Stimulated activated memory B cell treated with anti-CD40 and anti-IgM and Interleukin-4, amounts not matched to agents 10 μg/mL and 1 μg/mL and 100 μg/mL, for 72 hours (primary cell): ENCODE results near the gene EPN3.

Source experiments
- ATAC-seq: fragments of 150-1000 bp; cut with Tn5 transposase; 2 replicates; pipeline ENCODE4 v1.10.0; 2021
- H3K27ac Mint-ChIP-seq: one replicate; pipeline ENCODE4 v1.8.0; 2022; ENCODE audit warnings: mild to moderate bottlenecking, mixed read lengths
- H3K27me3 Mint-ChIP-seq: one replicate; pipeline ENCODE4 v1.8.0; 2022; ENCODE audit warnings: mixed read lengths
- H3K36me3 Mint-ChIP-seq: one replicate; pipeline ENCODE4 v1.8.0; 2022; ENCODE audit warnings: mixed read lengths
- H3K4me1 Mint-ChIP-seq: one replicate; pipeline ENCODE4 v1.8.0; 2022; ENCODE audit warnings: mixed read lengths
- H3K4me3 Mint-ChIP-seq: one replicate; pipeline ENCODE4 v1.8.0; 2022; ENCODE audit warnings: mild to moderate bottlenecking, moderate library complexity, mixed read lengths
- H3K9me3 Mint-ChIP-seq: one replicate; pipeline ENCODE4 v1.8.0; 2022; ENCODE audit warnings: mixed read lengths

The EPN3 gene

GRCh38 chr17:50560931-50561745 lies 28.6 kb downstream of the EPN3 start:
- H3K27me3 Mint-ChIP-seq = peaks cover 85% of the 10 kb centered on the region

GRCh38 chr17:50561746-50562141 lies 29.2 kb downstream of the EPN3 start:
- ATAC-seq = no peak
- H3K36me3 Mint-ChIP-seq = peaks cover under 1% of the 10 kb centered on the region
- no peaks in the 10 kb centered on the region for H3K9me3 Mint-ChIP-seq
- H3K4me3 Mint-ChIP-seq = no peak overlapping the region
- peaks cover 86% of the 10 kb centered on the region for H3K27me3 Mint-ChIP-seq
- H3K27ac Mint-ChIP-seq = no peak overlapping the region
- H3K4me1 Mint-ChIP-seq = peaks cover 37% of the 10 kb centered on the region

More at GRCh38 chr17:50560931-50561745, 28.6 kb downstream of the EPN3 start:
- Mint-ChIP-seq H3K27ac (no peak overlapping the region), H3K4me3 (peak overlapping the region; percentile 85), H3K4me1 (peaks cover 37% of the 10 kb centered on the region), H3K9me3 (no peaks in the 10 kb centered on the region), H3K36me3 (peaks cover 7% of the 10 kb centered on the region)
- no peak for ATAC-seq

GRCh38 chr17:50562242-50563091 lies 29.9 kb downstream of the EPN3 start:
- ATAC-seq = no peak
- Mint-ChIP-seq H3K9me3 (no peaks in the 10 kb centered on the region), H3K27me3 (peaks cover 86% of the 10 kb centered on the region), H3K4me3 (peak overlapping the region; percentile 3), H3K4me1 (peaks cover 37% of the 10 kb centered on the region), H3K36me3 (no peaks in the 10 kb centered on the region), H3K27ac (no peak overlapping the region)

- Mint-ChIP-seq H3K27ac (no peak overlapping the region), H3K9me3 (no peaks in the 10 kb centered on the region), H3K4me3 (no peak overlapping the region), H3K36me3 (no peaks in the 10 kb centered on the region), H3K27me3 (peaks cover 86% of the 10 kb centered on the region), H3K4me1 (peaks cover 37% of the 10 kb centered on the region)
- ATAC-seq = no peak
Measured at GRCh38 chr17:50563092-50563511, 30.6 kb downstream of the EPN3 start.

DNA sequence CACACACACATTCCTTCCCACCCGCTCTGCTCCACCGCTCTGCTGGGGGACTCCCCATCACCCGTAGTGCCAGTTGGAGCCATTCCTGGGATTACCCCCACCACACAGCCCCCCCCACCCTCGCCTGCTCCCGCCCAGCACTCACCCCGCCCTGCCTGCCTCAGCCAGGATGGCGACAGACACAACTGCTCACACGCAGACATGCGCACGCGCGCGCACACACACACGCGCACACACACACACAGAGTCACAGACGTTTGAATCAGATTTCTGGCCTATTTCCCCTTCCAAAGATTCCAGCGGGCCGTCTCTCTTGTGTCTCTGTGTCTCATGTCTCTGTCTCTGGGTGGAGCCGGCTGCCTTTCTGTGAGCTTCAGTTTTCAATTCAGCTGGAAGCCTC lies 32.4 kb downstream of the EPN3 start:
- Mint-ChIP-seq H3K36me3 (no peaks in the 10 kb centered on the region), H3K27me3 (peaks cover 80% of the 10 kb centered on the region), H3K4me3 (no peak overlapping the region), H3K27ac (no peak overlapping the region), H3K4me1 (peaks cover 19% of the 10 kb centered on the region), H3K9me3 (no peaks in the 10 kb centered on the region)
- ATAC-seq = no peak

GRCh38 chr17:50565402-50566350 lies 33.1 kb downstream of the EPN3 start:
- ATAC-seq = no peak
- Mint-ChIP-seq H3K27me3 (peaks cover 81% of the 10 kb centered on the region), H3K36me3 (no peaks in the 10 kb centered on the region), H3K27ac (no peak overlapping the region), H3K4me1 (peaks cover 14% of the 10 kb centered on the region), H3K9me3 (no peaks in the 10 kb centered on the region), H3K4me3 (no peak overlapping the region)

DNA sequence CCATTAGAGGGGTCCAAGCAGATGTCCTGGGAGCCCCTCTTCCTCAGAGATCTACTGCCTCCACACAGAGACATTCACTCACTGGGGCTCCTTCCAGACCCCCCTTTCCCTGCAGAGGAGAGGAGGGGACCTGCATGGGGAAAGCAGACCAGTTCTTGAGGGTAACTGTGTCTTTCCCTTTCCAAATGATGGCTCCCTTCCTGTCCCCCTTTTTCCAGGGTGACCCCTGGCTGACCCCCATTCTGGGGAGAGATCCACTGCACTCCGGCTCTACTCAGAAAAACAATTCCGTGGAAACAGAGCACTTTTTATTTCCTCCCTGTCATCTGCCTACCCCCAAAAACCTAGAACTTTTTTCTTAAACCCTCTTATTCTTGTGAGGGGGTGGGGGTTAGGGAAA lies 34.4 kb downstream of the EPN3 start:
- no peak for ATAC-seq
- Mint-ChIP-seq H3K36me3 (no peaks in the 10 kb centered on the region), H3K9me3 (no peaks in the 10 kb centered on the region), H3K27ac (no peak overlapping the region), H3K4me3 (no peak overlapping the region), H3K4me1 (peaks cover 14% of the 10 kb centered on the region), H3K27me3 (peaks cover 92% of the 10 kb centered on the region)

- no peak for ATAC-seq
- H3K27ac Mint-ChIP-seq = no peak overlapping the region
Measured at GRCh38 chr17:50568659-50569058, 36.1 kb downstream of the EPN3 start.

GRCh38 chr17:50569592-50569991 lies 37.1 kb downstream of the EPN3 start:
- H3K4me3 Mint-ChIP-seq = no peak overlapping the region
- H3K27ac Mint-ChIP-seq = no peak overlapping the region
- no peak for ATAC-seq
- H3K27me3 Mint-ChIP-seq = peaks cover 86% of the 10 kb centered on the region
- no peaks in the 10 kb centered on the region for H3K36me3 Mint-ChIP-seq
- H3K9me3 Mint-ChIP-seq = no peaks in the 10 kb centered on the region
- H3K4me1 Mint-ChIP-seq = peaks cover 14% of the 10 kb centered on the region

More at GRCh38 chr17:50568659-50569058, 36.1 kb downstream of the EPN3 start:
- Mint-ChIP-seq H3K36me3 (no peaks in the 10 kb centered on the region), H3K9me3 (no peaks in the 10 kb centered on the region), H3K27me3 (peaks cover 90% of the 10 kb centered on the region), H3K4me3 (no peak overlapping the region), H3K4me1 (peaks cover 14% of the 10 kb centered on the region)

- no peak overlapping the region for H3K27ac Mint-ChIP-seq
- H3K9me3 Mint-ChIP-seq = no peaks in the 10 kb centered on the region
- ATAC-seq = no peak
- no peak overlapping the region for H3K4me3 Mint-ChIP-seq
- H3K4me1 Mint-ChIP-seq = peaks cover 10% of the 10 kb centered on the region
- peaks cover 86% of the 10 kb centered on the region for H3K27me3 Mint-ChIP-seq
- H3K36me3 Mint-ChIP-seq = no peaks in the 10 kb centered on the region
Measured at GRCh38 chr17:50570032-50570431, 37.5 kb downstream of the EPN3 start.

- no peaks in the 10 kb centered on the region for H3K9me3 Mint-ChIP-seq
- peaks cover 81% of the 10 kb centered on the region for H3K27me3 Mint-ChIP-seq
- peaks cover 5% of the 10 kb centered on the region for H3K4me1 Mint-ChIP-seq
- ATAC-seq = no peak
- no peak overlapping the region for H3K4me3 Mint-ChIP-seq
- no peak overlapping the region for H3K27ac Mint-ChIP-seq
- H3K36me3 Mint-ChIP-seq = no peaks in the 10 kb centered on the region
Measured at GRCh38 chr17:50570528-50570927, 38.0 kb downstream of the EPN3 start.

DNA sequence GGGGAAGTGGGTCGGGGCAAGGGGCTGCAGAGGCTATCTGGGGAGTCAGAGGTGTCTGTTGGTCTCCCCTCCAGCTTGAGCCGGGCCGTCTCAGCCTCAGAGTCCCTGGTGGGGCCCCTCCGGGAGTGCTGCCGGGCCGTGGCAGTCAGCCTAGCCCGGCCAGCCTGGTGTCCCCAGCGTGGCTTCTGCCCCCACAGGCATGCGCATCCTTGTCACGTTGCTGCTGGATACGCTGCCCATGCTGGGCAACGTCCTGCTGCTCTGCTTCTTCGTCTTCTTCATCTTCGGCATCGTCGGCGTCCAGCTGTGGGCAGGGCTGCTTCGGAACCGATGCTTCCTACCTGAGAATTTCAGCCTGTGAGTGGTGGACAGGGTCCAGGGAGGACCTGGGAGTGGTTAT lies 39.1 kb downstream of the EPN3 start:
- no peak for ATAC-seq
- Mint-ChIP-seq H3K4me1 (no peaks in the 10 kb centered on the region), H3K27ac (no peak overlapping the region), H3K27me3 (peaks cover 74% of the 10 kb centered on the region), H3K9me3 (no peaks in the 10 kb centered on the region), H3K4me3 (no peak overlapping the region), H3K36me3 (no peaks in the 10 kb centered on the region)

DNA sequence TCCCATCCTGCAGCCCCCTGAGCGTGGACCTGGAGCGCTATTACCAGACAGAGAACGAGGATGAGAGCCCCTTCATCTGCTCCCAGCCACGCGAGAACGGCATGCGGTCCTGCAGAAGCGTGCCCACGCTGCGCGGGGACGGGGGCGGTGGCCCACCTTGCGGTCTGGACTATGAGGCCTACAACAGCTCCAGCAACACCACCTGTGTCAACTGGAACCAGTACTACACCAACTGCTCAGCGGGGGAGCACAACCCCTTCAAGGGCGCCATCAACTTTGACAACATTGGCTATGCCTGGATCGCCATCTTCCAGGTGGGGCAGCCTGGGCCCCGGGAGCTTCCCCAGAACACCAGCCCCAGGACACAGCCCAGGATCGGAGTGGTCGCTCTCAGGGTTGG lies 40.0 kb downstream of the EPN3 start:
- H3K36me3 Mint-ChIP-seq = no peaks in the 10 kb centered on the region
- H3K27ac Mint-ChIP-seq = no peak overlapping the region
- ATAC-seq = no peak
- H3K27me3 Mint-ChIP-seq = peaks cover 74% of the 10 kb centered on the region
- no peaks in the 10 kb centered on the region for H3K9me3 Mint-ChIP-seq
- H3K4me3 Mint-ChIP-seq = no peak overlapping the region
- no peaks in the 10 kb centered on the region for H3K4me1 Mint-ChIP-seq

- Mint-ChIP-seq H3K4me3 (no peak overlapping the region), H3K27ac (no peak overlapping the region), H3K36me3 (no peaks in the 10 kb centered on the region), H3K9me3 (no peaks in the 10 kb centered on the region), H3K27me3 (peaks cover 75% of the 10 kb centered on the region), H3K4me1 (no peaks in the 10 kb centered on the region)
- ATAC-seq = no peak
Measured at GRCh38 chr17:50573866-50574611, 41.5 kb downstream of the EPN3 start.
